GM19328 (cell line): Measurements from ENCODE around the gene CNTNAP5.
"Not testable (repeated sequence)": the region's sequence is repeated elsewhere in the genome, so short reads cannot be mapped to it uniquely, and the experiment has no call there.

Experiments
- ATAC-seq: cut with Tn5 transposase; IDR thresholded peaks from one replicate; pipeline ENCODE4 v1.9.1; 2021; ENCODE audit warnings: mild to moderate bottlenecking, moderate library complexity; ENCODE audit not compliant: unreplicated experiment

CNTNAP5 gene

DNA sequence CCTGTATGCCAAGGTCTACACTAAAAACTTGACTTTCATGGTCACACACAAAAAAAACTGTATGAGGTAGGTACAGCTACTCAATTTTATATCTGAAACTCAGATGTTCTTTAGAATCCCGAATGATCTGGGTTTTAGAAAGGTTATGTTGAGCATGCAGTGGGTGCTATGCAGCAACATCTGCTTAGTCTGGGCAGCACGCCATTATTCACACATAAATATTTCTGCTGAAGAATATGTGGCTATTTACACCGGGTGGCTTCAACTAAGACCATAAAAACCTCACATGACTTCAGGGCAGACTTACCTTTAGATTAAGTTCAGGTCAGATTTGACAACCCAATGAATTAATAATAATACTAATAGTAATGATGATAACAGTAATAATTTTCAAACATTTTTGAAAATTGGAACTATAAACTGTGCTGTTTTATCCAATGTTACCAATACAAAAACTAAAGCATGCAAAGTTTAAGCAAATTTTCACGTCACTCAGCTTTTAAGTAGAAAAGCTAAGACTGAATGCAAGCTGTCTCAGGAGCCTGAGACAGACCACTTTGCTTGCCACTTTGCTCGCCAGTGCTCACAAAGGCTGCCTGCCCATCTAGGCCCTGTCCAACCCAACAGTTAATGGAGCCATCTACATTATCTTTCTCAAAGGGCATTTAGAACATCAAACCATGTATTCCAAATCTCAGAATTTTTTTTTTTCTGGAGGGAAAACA lies 292.0 kb downstream of the CNTNAP5 start:
- ATAC-seq: no peak

DNA sequence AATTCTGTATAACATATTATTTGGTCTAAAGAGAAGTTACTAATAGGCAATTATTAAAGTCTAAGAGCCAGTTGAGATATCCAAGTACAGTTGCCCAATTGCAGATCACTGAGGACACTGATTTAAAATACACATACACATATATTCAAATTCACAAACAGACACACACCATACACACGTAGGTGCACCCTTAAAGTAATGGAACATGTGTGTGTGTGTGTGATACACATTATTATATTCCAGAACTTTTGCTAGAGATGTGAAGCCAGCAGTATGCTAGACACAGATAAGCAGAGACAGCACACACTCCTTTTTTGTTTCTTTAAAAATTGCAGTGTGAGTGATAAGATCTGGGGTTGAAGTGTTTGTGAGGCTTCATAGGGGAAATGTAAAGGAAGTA lies 292.5 kb downstream of the CNTNAP5 start:
- ATAC-seq: no peak

DNA sequence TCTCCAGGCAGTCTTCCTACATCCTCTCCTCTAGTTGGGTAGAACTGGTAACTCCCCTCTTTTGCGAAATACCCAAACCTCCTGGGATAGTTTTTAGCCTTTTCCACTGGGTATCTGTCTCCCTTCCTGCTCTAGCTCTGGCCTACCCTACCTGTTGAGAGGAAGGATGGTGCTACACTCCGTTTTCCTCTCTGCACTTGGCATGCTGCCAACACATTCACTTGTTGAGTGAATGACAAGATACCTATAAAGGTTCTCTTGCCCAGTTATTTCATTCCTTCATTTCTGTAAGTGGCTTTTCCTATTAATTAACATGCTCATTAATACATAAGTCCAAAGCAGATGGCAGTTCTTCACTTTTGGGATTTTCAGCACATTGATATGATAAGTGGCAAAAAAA lies 293.8 kb downstream of the CNTNAP5 start:
- no peak for ATAC-seq

DNA sequence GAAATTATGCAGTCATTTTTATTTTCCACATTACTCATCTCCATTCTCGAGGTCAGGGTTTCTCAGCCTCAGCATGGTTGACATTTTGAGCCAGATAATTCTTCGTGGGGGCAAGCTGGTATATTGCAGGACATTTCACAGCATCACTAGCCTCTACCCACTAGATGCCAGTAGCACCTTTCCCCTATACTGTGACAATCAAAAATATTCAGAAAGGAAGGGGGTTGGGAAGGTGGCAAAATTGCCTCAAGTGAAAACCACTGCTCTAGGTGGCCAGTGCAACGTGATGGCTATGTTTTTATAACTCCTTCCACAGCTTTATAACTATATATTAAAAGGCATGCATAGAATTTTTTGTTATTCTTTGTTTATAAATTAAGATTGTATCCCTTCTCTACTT lies 294.5 kb downstream of the CNTNAP5 start:
- no peak for ATAC-seq

DNA sequence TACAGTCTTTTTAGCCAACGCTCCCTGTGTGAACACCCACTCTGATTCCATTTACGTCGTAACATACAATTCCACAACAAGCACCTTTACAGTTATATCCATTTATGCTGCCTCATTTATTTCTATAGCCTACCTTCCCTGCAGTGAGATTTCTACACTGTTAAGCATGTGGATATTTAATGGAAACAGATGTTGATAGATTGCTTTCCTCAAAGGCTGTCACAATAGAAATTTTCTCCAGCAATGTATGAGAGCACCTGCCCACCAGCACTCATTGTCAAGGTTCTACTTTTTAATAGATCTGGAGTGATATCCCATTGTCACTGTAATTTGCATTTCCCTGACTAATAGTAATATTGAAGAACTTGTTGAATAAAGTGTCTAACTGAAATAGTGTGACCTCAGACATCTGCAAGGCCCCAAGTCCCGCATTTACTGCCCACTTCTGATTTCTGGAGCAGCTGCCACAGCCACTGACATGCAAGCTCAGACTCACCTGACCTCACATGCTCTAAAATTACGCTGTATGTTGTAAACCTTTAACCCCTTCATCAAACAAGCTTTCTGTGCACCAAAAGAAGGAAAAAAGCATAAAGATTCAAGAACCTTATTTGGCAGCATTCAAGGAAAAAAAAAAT lies 295.1 kb downstream of the CNTNAP5 start:
- no peak for ATAC-seq

DNA sequence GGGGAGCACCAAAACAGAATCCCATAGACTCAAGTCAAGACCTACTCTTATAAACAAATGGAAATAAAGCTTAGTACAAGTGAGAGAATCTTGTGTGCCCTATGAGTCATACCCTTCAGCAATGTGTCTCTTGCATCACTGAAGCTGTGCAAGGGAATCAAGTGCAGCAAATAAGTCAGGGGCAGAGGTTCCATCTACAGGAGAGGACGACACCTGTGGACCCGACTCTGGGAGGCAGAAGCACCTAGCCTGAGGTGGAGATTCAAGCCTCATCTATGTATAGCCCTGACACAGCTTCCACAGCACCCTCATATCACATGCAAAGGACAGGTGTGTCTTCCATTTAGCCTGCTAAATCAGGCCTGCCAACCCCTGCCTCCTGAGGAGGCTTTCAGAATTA lies 298.2 kb downstream of the CNTNAP5 start:
- ATAC-seq: no peak

DNA sequence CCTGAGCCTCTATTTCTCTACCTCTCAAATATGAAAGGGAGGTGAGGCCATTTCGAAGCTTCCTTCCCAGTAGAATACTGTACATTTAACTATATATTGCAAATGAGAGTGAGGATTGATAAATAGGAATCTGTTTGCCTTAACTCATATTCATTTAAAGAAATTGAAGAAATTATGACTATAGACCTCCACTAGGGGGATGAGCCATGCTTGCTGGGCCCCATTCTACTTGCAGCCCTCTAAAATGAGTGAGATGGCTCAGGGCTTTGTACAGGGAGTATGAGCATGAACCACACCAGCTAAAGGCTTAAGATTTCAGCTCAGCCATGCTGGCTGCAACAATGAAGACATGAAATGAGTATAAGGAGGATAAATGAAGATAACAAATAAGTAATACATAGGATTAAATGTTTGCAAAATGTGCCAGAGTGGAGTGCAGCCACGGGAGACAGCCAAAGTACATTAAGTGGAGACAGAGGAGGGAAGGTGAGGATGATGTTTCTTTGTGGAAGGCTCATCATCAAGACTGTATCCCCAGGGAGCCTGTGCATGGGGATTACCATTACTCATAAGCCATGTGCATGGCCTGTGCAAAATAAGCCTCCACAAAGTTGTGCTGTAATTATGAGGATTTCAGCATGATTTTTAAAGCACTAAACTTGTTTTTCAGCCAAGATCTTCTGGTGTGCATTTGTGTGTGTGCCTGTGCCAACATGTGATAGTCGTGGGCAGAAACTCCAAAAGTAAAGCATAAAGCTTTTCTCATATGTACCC lies 300.8 kb downstream of the CNTNAP5 start:
- ATAC-seq: no peak

DNA sequence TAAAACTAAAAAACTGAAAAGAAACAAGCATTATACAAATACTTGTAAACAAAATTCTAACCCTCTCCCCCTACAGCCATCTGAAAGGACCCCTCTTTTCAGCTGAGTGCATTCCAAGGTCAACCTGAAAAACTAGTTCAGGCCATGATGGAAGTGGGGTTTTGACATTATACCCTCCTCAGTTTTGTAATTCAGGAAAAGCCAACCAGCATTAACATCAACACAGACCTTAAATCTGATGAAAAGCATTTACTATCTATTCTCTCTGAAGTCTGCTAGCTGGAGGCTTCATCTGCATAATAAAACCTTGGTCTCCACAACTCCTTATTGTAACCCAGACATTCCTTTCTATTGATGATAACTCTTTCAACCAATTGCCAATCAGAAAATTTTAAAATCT lies 302.2 kb downstream of the CNTNAP5 start:
- ATAC-seq: no peak

DNA sequence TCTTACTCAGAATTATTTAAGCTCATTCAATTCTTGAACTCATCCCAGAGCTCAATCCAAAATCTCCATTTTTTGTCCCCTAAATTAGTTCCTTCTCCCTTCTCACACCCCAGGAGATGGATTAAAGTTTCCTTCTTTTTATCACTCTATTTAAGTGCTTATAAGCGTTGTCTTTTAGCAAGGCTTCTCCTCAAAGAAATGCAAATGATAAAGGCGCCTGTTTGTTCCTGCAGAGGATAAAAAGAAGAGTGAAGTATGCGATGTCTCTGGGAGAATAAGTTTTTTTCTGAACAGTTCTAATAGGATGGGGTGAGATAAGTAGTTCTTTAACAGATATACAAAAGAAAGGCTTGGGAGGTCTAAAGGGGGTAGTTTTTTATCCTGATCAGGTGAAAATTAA lies 303.3 kb downstream of the CNTNAP5 start:
- ATAC-seq: no peak

DNA sequence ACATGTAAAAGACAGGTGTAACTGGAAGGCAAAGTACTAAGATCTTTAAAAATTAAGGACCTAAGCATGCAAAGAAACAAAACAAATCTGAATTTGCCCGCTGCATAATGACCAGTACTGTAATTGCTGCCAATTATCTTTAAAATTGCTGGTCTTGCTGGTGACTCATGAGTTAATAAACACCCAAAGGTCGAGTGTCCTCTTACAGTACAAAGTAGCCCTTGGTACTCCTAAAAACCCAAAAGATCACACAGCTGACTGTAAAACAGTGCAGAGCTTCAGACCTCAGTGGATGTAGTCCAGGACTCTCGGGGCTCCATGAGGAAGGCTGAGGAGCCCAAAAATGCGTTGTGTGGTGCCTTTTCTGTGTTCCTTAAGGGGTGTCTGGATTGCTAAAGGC lies 308.7 kb downstream of the CNTNAP5 start:
- ATAC-seq: no peak

DNA sequence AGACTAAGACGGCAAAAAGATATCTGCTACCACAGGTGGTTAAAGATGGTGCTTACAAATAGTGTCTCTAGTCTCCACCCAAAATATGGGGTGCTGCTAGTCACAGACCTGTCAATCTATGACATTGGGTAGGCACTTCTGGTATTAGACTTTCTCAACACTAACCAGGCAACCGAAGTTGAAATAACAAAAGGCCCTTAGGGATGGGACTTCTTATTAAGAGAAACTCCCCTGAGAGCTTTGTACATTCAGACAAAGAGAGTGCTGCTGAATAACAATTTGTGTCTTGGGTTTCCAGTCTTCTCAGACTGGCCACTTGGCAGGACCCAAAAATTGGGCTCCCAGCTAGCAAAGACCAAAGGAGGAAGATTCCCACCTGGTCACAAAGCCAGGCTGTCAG lies 310.0 kb downstream of the CNTNAP5 start:
- ATAC-seq: no peak

DNA sequence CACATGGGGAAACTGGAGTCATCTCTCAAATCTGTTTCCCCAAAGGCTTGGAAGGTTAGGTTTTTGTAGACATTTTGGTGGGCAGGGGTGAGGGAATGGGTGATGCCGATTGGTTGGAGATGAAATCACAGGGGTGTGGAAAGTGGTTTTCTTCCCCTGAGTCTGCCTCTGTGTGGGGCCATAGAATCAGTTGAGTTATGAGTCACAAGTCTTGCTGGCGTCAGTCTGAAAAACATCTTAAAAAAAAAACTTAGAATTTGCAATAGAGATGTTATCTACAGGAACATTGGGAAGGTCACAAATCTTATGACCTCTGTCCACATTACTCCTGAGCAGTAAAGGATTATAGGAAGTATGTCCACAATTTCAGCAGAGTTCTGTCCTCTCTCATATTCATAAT lies 314.6 kb downstream of the CNTNAP5 start:
- ATAC-seq: no peak

DNA sequence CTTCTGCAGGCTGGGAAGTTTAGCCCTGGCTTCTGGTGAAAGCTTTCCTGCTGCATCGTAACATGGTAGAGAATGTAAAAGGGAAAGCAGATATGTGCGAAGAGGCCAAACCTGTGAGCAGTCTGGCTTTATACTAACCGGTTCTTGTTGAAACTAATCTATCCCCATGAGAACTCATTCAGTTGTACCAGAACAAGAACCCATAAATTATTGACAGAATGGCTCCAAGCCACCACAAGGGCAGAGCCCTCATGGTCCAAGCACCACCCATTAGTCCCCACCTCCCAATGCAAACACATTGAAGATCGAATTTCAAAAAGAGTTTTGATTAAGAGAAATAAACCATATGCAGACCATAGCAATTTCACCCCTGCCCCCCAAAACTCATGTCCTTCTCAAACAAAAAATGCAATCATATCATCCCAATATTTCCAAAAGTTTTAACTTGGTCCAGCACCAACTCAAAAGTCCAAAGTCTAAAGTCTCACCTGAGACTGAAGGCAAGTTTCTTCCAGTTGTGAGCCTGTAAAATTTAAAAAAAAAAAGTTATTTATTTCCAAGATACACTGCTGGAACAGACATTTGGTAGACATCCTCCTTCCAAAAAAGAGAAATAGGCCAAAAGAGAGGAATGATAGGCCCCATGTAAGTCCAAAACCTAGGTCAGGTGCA lies 318.9 kb downstream of the CNTNAP5 start:
- ATAC-seq: no peak

DNA sequence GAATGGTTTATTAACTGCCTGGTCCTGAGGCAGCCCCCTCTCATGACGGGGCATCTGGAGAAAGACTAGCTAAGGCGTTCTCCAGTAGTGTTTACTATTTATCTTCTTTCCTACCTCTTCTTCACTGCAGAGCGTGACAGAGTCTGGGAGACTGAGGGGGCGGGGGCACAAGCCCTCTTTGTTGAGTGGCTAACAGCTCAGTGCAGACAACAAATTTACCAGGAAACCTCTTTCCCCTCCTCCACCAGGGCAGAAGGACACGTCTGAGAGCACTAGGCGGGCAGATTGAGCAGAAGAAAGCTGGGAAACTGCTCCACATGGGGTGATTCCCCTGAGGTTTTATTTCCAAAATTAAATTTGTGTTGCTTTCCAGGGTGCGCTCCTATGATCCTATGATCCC lies 322.1 kb downstream of the CNTNAP5 start:
- no peak for ATAC-seq

DNA sequence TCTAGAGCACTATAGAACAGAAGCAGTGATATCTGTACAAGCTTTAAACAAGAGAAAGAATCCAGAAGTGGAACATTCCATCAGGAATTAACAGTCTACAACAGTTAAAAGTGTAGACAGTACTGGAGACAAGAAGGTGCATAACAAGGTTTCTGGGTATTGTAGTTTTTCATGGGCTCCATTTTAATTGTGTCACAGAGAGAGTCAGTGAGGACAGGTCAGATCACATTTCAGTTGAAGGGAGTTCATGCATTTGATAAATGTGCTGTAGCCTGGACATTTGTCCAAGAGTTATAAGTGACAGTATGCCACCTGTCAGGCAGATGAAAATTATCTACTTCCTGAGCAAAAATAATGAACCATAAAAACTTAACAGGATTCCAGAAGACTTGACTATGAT lies 328.6 kb downstream of the CNTNAP5 start:
- no peak for ATAC-seq

DNA sequence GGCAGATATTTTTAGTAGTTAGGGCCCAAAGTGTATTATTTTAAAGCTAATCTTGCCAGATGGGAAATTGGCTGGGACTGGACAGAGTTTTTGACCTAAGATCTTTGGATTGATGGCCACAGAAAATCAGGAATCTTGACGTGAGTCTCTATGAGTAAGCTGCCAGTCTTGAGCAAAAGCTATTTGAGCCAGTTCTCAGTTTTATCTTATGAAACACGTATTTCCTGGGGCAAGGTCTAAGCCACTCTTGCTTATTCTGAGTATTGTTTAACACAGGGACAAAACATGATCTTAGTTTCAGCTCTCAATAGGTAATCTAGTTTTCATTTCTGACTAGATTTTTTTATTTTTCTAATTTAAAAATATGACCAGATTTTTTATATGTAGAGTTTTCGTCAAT lies 329.4 kb downstream of the CNTNAP5 start:
- no peak for ATAC-seq

DNA sequence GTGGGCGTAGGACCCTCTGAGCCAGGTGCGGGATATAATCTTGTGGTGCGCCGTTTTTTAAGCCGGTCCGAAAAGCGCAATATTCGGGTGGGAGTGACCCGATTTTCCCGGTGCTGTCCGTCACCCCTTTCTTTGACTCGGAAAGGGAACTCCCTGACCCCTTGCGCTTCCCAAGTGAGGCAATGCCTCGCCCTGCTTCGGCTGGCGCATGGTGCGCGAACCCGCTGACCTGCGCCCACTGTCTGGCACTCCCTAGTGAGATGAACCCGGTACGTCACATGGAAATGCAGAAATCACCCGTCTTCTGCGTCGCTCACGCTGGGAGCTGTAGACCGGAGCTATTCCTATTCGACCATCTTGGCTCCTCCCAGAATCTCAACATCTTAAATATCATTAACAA lies 336.9 kb downstream of the CNTNAP5 start:
- ATAC-seq: not testable (repeated sequence)

DNA sequence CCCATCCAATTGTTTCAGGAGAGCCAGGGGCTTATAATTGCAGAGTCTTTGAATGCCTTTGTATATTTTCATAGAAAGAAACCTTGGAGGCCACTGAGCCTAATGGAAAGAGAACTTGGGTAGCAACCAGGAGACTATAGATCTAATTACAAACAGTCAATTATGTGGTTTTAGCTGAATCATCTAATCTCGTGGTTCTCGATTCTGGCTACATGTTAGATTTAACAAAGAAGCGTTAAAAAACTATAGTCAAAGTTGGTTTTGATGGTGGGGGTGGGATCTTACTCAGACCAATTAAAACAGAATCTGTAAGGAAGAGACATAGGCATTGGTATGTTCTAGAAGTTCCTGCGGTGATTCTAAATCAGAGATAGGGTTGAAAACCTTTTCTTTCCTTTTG lies 344.1 kb downstream of the CNTNAP5 start:
- ATAC-seq: no peak

DNA sequence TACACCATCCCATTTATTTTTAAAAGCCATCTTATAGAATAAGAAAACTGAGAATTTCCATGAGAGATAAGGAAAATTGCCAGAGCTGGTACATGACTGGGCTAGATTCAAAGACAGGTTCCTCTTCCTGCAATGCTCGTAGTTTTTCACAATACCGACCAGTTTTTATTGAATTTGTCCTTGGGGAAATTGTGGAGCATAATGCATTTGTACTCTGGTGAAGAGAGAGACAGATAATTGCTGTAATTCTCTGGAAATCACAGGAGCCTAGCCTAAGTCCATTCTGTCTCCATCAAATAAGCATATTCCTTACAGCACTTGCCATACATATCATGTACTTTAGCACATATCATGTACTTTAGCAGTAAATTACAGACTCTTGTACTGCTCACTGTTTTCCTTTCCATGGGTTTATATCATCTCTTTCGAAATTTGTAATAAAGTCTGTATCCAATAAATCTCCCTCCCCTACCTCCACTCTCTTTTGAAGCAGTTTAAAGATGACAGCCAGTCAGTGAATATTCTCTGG lies 355.2 kb downstream of the CNTNAP5 start:
- ATAC-seq: no peak

DNA sequence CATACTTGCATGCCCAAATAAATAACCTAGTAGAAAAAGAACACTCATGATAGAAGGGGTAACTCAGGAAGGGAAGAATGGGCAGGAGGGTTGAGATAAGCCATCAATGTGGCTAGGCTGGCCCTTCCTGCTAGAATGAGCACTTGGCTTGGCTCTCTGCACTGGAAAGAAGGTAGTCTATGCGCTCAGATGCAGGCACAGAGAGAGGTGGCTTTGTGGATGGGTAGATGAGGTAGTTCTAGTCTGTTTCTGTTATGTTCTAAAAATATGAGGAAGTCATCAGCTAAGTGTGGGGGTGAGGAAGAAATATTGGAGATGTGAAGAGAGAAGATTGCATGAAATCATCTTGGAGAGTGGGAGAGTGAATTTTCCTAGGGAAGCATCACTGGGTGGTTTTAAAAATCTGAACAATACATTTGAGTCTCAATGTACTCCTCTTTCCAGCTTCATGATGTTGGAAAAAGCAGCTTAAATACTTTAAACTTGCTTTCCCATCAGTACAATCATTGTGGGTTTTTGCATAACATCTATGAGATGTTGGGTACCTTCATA lies 357.1 kb downstream of the CNTNAP5 start:
- no peak for ATAC-seq

DNA sequence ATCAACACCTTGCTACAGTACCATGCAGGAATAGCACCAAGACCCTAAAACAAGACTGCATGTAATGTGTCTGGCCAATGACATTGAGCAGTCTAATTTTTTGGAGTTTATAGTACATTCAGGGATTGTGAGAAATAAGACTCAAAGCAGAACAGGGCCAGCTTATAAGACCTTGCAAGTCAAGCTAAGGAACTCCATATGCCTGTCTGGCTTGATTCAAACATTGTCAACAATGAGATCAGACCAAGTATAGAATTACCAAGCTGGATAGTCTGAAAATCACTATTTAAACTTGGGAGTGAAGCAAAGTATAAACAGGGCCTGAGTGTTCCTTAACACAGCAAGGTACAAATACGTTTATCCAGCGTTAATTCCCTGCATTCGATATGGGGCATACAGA lies 370.9 kb downstream of the CNTNAP5 start:
- no peak for ATAC-seq
